Activated T-helper 1 cell treated with Interleukin-2 at 50 U/mL for 16 hours (primary cell): Measurements from ENCODE around the gene IL36RN.

Experiments used
- DNase-seq: peaks from one replicate; pipeline ENCODE4 v3.0.0-alpha.2; 2020; ENCODE audit warnings: low read depth

Gene IL36RN

DNA sequence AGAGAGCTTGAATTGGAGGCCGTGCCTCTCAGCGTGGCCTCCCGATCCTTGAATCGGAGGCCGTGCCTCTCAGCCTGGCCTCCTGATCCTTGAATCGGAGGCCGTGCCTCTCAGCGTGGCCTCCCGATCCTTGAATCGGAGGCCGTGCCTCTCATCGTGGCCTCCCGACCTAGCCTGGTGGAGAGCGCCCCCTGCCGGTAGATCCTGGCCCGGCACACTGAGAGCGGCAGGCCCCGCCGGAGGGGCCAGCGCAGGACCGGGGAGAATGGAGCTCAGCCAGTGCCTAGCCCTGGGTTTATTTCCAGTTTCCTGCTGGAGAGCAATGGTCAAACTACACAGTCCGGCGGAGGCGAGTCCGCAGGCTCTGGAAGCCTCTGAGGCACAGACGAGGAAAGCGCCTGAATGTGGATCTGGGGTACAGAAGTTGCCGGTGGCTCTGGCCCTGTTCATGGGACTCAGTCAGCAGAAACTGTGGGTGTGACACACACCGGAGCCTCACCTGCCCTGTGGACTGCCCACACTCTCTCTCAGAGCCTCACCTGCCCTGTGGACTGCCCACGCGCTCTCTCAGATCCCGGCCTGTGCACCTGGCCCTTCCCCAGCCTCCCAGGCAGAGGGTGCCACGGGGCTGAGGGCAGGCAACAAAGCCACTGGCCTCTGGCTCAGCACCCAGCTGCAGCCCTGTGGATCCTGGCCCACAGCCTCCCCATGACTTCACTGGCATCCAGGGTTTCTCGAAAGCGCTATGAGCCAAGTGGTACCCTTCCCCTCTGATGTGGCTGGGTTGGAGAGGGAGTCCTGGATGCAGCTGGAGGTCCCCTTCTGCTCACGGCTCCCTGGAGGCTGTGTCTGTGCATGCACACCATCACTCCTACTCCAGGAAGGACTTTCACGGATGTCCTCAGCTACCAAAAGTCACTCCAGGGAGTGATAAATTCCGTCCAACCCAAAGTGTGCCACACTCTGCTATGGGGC is 7.8 kb upstream of the IL36RN start:
- DNase-seq: no peak

- no peak for DNase-seq
Observed at GRCh38 chr2:113052396-113052917, 6.5 kb upstream of the IL36RN start, which contains the start of gene IL36B. Gene IL36B, minus strand, starts transcription at chr2:113052867.

DNA sequence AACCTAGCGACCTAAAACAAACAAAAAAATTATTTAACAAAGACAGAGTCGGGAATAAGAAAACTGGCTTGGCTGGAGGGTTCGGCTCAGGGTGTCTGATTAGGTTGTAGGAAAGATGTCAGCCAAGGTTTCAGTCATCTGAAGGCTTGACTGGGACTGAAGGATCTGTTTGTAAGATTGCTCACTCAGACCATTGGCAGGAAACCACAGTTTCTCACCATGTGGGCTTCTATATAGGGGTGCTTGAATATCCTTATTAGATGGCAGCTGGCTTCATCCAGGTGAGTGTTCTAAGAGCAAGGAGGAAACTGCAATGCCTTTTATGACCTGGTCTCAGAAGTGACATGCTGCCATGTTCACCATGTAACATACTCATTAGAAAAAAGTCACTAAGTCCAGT is 5.3 kb upstream of the IL36RN start:
- no peak for DNase-seq

DNA sequence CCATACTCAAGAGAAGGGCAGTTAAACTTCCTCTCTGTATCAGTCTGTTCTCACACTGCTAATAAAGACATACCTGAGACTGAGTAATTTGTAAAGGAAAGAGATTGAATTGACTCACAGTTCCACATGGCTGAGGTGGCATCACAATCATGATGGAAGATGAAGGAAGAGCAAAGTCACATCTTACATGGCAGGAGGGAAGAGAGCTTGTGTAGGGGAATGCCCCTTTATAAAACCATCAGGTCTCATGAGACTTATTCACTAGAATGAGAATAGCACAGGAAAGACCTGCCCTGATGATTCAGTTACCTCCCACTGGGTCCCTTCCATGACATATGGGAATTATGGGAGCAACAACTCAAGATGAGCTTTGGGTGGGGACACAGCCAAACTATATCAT is 4.9 kb upstream of the IL36RN start:
- no peak for DNase-seq

DNA sequence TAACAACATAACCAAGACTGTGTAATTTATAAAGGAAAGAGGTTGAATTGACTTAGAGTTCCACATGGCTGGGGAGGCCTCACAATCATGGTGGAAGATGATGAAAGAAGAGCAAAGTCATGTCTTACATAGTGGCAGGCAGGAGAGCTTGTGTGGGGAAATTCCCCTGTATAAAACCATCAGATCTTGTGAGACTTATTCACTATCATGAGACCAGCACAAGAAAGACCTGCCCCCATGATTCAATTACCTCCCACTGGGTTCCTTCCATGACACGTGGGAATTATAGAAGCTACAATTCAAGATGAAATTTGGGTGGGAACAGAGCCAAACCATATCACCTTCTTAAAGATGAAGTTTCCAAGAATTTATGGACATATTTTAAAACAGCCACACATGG is 2.5 kb upstream of the IL36RN start:
- DNase-seq: no peak

DNA sequence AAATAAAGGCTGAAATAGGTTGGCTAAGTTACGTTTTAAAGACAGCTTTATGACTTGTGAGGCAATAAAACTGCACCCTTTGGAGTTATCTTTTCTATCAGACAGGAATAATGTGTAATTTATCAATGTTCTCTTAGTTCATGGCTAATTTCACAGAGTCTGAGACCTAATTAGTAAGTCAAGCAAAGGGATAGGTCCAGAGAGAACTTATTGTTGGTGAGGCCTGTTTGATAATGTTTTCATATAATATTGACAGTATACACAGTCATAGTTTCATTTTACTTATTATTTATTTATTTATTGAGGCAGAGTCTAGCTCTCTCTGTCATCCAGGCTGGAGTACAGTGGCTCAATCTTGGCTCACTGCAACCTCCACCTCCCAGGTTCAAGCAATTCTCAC is 1.9 kb upstream of the IL36RN start:
- no peak for DNase-seq

- DNase-seq: no peak
Observed at GRCh38 chr2:113058411-113058994, 495 bp upstream of the IL36RN start.

DNA sequence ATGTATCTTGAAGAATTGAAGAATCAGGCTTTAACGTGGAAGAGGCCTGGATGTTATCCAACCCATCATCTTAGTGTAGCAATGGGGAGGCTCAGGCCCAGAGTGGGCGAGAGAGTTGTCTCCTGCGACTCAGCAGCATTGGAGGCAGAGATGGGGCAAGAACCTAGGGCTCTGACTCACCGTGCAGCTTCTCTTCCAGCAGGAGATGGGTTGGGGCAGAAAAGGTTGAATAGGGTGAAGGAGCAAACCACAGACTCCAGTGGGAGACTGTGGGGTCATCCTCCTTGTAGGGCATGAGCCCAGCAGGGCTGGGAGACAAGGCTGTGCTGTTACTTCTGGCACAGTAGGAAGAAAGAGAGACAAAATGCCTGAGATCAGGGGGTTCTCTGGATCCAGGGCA is 1.4 kb downstream of the IL36RN start:
- no peak for DNase-seq

GRCh38 chr2:113060796-113061195 is 1.8 kb downstream of the IL36RN start:
- DNase-seq: no peak

DNA sequence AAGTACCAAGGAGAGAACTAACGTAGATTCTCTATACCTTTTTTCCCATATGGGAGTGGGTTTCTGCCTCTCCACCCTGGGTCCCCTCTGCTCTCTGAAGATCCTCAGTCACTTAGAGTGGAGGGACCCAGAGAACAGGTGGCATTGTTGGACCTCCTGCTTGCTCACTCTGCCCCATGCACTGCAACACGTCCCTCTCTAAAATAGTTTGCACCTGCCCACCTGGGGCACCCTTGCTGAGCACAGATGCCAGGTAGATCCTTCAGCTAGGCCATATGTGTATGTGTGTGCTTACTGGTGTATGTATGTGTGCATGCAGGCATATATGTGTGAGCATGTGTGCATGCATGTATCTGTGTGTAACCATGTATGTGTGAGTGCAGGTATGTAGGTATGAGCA is 2.2 kb downstream of the IL36RN start:
- DNase-seq: no peak

DNA sequence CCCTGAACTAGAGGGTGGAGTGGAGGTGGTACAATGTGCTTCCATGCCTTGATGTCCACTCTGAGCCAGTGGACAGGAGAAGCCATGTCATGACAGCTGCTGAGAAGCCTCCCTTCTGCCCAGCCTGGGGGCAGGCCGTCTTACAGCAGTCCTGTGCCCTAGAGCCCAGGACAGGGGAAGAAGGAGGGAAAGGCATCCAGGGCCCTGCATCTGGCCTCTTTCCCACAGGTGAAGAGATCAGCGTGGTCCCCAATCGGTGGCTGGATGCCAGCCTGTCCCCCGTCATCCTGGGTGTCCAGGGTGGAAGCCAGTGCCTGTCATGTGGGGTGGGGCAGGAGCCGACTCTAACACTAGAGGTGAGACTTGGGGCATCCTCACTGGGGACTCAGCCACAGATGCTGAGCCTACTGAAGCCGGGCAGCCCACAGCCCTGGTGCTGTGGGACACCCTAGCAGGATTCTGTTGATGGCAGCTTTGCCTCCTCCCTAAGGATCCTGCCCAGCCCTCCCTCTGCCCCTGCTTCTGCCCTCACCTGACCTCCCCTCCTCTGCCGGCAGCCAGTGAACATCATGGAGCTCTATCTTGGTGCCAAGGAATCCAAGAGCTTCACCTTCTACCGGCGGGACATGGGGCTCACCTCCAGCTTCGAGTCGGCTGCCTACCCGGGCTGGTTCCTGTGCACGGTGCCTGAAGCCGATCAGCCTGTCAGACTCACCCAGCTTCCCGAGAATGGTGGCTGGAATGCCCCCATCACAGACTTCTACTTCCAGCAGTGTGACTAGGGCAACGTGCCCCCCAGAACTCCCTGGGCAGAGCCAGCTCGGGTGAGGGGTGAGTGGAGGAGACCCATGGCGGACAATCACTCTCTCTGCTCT is 3.1 kb downstream of the IL36RN start:
- no peak for DNase-seq

DNA sequence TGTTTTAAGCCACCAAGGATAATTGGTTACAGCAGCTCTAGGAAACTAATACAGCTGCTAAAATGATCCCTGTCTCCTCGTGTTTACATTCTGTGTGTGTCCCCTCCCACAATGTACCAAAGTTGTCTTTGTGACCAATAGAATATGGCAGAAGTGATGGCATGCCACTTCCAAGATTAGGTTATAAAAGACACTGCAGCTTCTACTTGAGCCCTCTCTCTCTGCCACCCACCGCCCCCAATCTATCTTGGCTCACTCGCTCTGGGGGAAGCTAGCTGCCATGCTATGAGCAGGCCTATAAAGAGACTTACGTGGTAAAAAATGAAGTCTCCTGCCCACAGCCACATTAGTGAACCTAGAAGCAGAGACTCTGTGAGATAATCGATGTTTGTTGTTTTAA is 5.3 kb downstream of the IL36RN start:
- no peak for DNase-seq

GRCh38 chr2:113064898-113065297 is 5.9 kb downstream of the IL36RN start:
- DNase-seq: no peak

DNA sequence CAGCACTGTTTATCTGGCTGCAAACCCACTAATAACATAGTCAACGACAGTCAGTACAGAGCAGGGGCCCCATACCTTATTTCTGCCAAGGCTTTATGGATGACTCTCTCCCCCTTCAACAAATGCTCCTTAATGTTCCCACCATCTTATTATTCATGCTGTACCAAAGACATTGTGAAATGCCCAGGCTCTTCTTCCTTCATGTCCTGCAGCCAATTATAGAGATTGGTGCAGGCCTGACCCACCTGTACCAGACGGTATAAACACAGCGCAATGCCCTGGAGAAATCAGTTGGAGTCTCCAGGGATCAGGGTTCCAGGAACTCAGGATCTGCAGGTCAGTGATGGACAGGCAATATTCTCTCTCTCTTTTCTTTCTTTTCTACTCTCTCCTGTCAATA is 8.7 kb downstream of the IL36RN start, which contains the start of gene IL1F10:
TSS of gene IL1F10 (plus strand) at position 290 of the 400 bp plus-strand sequence. CDS start 4,769 bp downstream, outside the sequence.
- no peak for DNase-seq

GRCh38 chr2:113068249-113068648 is 9.3 kb downstream of the IL36RN start:
- no peak for DNase-seq

DNA sequence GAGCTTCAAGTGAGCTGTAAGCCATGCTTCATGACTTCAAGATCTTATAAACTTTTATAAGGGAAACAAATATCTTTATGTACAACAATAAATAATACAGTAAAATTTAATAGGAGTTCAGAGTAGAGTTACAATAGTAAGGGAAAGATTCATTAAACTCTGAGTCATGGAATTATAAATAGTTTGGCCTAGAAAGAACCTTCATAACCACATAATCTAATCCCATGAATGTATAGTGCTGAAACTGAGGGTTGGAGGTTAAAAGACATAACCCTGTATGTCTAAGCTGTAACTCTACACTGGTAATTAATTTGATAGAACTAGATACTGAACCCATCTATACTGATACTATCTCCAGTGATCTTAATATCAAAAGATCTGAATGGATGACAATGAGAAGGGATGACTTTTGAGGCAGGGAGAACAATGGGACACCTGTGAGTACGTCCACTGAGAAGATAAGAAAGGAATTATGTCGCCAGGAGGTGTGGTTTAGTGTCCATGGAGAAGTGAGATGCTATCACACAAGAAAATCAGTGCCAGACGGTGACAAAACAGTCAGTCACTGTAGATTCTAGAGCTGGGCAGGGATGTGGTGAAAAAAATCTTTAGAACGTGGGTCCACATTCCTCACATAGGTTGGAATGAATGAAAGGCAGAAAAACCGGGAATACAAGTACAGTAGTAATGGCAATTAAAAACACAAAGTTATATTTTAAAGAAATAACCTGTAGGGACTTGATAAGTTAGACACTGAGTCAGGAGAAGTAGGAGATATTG is 9.9 kb downstream of the IL36RN start:
- no peak for DNase-seq

GRCh38 chr2:113069676-113070605 is 10.9 kb downstream of the IL36RN start:
- DNase-seq: no peak

- no peak for DNase-seq
Observed at GRCh38 chr2:113070606-113070975, 11.6 kb downstream of the IL36RN start.

DNA sequence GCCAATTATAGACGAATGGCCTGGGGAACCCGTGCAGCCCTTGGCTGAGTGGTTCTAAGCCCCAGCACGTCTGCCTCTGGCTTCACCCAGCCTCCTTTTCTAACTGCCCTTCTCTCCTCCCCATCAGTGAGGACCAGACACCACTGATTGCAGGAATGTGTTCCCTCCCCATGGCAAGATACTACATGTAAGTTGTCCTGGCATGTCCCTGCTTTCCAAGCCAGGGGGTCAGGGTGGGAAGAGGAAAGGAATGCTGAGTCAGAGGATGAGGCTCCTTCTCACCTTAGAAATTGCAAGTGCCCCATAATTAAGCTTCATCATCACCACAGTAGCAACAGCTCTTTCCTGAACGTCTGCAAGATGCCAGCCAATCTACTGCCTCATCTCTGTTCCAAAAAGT is 13.6 kb downstream of the IL36RN start:
- no peak for DNase-seq

DNA sequence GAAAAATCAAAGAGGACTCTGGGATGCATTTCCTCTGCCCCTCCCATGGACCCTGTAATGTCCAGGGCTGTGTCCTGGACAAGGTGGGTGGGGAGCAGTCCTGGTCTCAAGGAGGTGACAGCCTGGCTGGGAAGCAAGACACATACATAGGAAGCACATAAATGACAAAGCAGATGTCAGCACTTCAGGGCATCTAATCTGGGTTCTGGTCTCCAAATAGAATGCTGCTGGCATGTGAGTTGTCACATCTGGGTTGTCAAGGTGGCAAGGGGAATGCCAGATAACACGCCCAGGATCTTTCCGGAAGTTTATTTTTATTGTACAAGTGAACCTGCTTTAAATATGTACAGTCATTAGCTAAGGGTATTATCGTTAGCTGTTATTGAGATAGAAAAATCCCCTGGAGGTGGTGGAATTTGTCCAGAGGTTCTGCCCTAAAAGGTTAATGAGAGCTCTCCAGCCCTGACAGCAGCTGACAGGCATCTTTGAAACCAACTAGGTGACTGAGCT is 14.4 kb downstream of the IL36RN start:
- no peak for DNase-seq
